Stimulated activated CD4-positive, alpha-beta T cell treated with anti-CD3 and anti-CD28 coated beads, Interleukin-2, amount 100 ng/mL, for 48 hours (primary cell): ENCODE measurements around the gene ZFAND2A.
A peak's percentile ranks its signal among the peaks of the same experiment; 100 is the strongest.
"Not testable (repeated sequence)": the region's sequence is repeated elsewhere in the genome, so short reads cannot be mapped to it uniquely, and the experiment has no call there.

Source experiments
- DNase-seq, 2 donors: peaks; one replicate each; pipeline ENCODE4 v3.0.0-alpha.2; 2020

The ZFAND2A gene

GRCh38 chr7:1174881-1175596 is 15.0 kb upstream of the ZFAND2A start:
- no peak for DNase-seq

- DNase-seq = no peak
Measured at GRCh38 chr7:1174002-1174401, 14.0 kb upstream of the ZFAND2A start.

- DNase-seq = no peak
Measured at GRCh38 chr7:1172666-1173523, 12.9 kb upstream of the ZFAND2A start.

GRCh38 chr7:1171516-1171915 is 11.5 kb upstream of the ZFAND2A start:
- not testable (repeated sequence) for DNase-seq

- DNase-seq = no peak
Measured at GRCh38 chr7:1170741-1171501, 10.9 kb upstream of the ZFAND2A start.

GRCh38 chr7:1169409-1170368 is 9.7 kb upstream of the ZFAND2A start:
- peak; percentile 77 to 97 for DNase-seq

- DNase-seq = no peak
Measured at GRCh38 chr7:1168422-1168821, 8.4 kb upstream of the ZFAND2A start.

GRCh38 chr7:1164436-1164835 is 4.4 kb upstream of the ZFAND2A start:
- DNase-seq = no peak

GRCh38 chr7:1163121-1163520 is 3.1 kb upstream of the ZFAND2A start:
- no peak for DNase-seq

- no peak for DNase-seq
Measured at GRCh38 chr7:1160670-1161021, 650 bp upstream of the ZFAND2A start.

- DNase-seq = not testable (repeated sequence)
Measured at GRCh38 chr7:1159231-1159630, 765 bp downstream of the ZFAND2A start.

- no peak for DNase-seq
Measured at GRCh38 chr7:1158203-1159126, 1.5 kb downstream of the ZFAND2A start.

GRCh38 chr7:1156782-1157535 is 3.0 kb downstream of the ZFAND2A start:
- DNase-seq = no peak

GRCh38 chr7:1155818-1156781 is 3.9 kb downstream of the ZFAND2A start:
- DNase-seq = not testable (repeated sequence)

GRCh38 chr7:1154172-1154739 is 5.7 kb downstream of the ZFAND2A start:
- no peak for DNase-seq

- no peak for DNase-seq
Measured at GRCh38 chr7:1152492-1152891, 7.5 kb downstream of the ZFAND2A start.

- no peak for DNase-seq
Measured at GRCh38 chr7:1151653-1152425, 8.2 kb downstream of the ZFAND2A start.

- DNase-seq = no peak
Measured at GRCh38 chr7:1151156-1151555, 8.8 kb downstream of the ZFAND2A start.
